Kidney epithelial cell (primary cell): Measurements from ENCODE around the gene HIF1AN. TPM values are rescaled to one million over a fixed set of nuclear protein-coding genes. Genes with fewer than 3 reads are reported as not detected.
A peak's percentile ranks its signal among the peaks of the same experiment; 100 is the strongest.

ENCODE experiments used
- DNase-seq: peaks from one replicate; pipeline ENCODE4 v3.0.0-alpha.2; 2010; ENCODE audit warnings: low read depth
- H3K27me3 ChIP-seq: 2 replicates; pipeline ENCODE4 v1.6.0; 2011; ENCODE audit warnings: low read length; ENCODE audit not compliant: control insufficient read depth, insufficient read depth
- H3K36me3 ChIP-seq: 2 replicates; pipeline ENCODE4 v1.5.1; 2011; ENCODE audit warnings: low read length; ENCODE audit not compliant: control insufficient read depth, insufficient read depth
- H3K4me3 ChIP-seq: 2 replicates; pipeline ENCODE4 v1.5.1; 2011; ENCODE audit warnings: low read depth, mild to moderate bottlenecking, control low read depth, low read length
- CTCF ChIP-seq: IDR thresholded peaks from 2 replicates; pipeline ENCODE4 v1.5.1; 2011; ENCODE audit warnings: mild to moderate bottlenecking, moderate library complexity, low read length, control low read depth, inconsistent platforms; ENCODE audit not compliant: insufficient read depth, poor library complexity, severe bottlenecking
- total RNA-seq: library from RNA; depleted of rRNA; stranded (reverse); fragments of >200 nt; gene quantifications from 2 replicates; pipeline ENCODE4 v1.2.3, GENCODE V29; 2015

The HIF1AN gene
- total RNA-seq, 1 donor from 2014 or later = 11.4 TPM

- Histone ChIP-seq H3K36me3 (no peaks in the 10 kb centered on the region), H3K27me3 (peaks cover 21% of the 10 kb centered on the region), H3K4me3 (no peak overlapping the region)
- no peak for DNase-seq
- TF ChIP-seq CTCF = no peak
Observed at GRCh38 chr10:100560248-100560647, 24.5 kb downstream of the HIF1AN start.

- no peak for DNase-seq
- no peak overlapping the region for H3K4me3 ChIP-seq
- TF ChIP-seq CTCF = no peak
- peaks cover 25% of the 10 kb centered on the region for H3K27me3 ChIP-seq
- no peaks in the 10 kb centered on the region for H3K36me3 ChIP-seq
Observed at GRCh38 chr10:100561005-100561404, 25.3 kb downstream of the HIF1AN start.

- Histone ChIP-seq H3K27me3 (peaks cover 34% of the 10 kb centered on the region), H3K4me3 (no peak overlapping the region), H3K36me3 (no peaks in the 10 kb centered on the region)
- TF ChIP-seq CTCF = peak; percentile 100
- DNase-seq = peak; percentile 32
Observed at GRCh38 chr10:100562008-100562672, 26.4 kb downstream of the HIF1AN start.

- Histone ChIP-seq H3K27me3 (peaks cover 58% of the 10 kb centered on the region), H3K4me3 (no peak overlapping the region), H3K36me3 (no peaks in the 10 kb centered on the region)
- TF ChIP-seq CTCF = no peak
- no peak for DNase-seq
Observed at GRCh38 chr10:100565206-100565985, 29.7 kb downstream of the HIF1AN start.

- H3K27me3 ChIP-seq = peaks cover 58% of the 10 kb centered on the region
- DNase-seq = no peak
- no peak for TF ChIP-seq CTCF
- no peak overlapping the region for H3K4me3 ChIP-seq
- H3K36me3 ChIP-seq = no peaks in the 10 kb centered on the region
Observed at GRCh38 chr10:100566561-100566960, 30.8 kb downstream of the HIF1AN start.
